NCI-H1694 (cell line): Measurements from ENCODE around the gene JDP2.

ENCODE experiments used
- DNase-seq: peaks from one replicate; lab custom pipeline; 2025; lab: John Stamatoyannopoulos, UW

Gene JDP2

DNA sequence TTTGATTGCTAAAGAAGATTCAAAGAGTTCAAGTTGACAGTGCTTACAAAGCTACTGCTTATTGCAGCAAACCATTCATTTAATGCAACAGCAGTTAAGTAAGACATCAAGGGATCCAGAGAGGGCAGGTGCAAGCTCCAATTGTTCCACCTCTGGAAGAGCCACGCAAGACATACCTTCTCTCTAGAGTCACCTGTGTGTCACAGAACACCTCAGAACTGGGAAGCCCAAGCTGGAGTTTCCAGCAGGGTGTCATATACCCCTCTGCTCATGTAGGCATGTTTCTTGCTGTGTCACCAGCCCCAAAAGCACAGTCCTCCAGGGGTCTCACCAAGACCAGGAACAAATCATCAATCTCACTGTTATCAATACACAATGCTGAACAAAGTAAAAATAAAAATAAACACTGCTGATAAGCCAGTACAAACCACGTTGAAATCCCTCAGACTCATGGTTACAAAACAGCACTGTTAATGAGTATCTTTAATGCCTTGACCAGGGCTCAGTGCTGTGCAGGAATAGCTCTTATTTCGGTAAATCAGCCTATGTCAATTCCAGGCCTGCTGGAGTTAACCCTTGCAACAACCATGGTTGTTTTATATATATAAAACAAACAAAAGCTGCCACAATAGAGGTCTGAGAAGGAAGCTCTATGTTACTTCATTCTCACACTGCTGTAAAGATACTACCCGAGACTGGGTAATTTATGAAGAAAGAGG lies 57.0 kb downstream of the JDP2 start:
- no peak for DNase-seq

DNA sequence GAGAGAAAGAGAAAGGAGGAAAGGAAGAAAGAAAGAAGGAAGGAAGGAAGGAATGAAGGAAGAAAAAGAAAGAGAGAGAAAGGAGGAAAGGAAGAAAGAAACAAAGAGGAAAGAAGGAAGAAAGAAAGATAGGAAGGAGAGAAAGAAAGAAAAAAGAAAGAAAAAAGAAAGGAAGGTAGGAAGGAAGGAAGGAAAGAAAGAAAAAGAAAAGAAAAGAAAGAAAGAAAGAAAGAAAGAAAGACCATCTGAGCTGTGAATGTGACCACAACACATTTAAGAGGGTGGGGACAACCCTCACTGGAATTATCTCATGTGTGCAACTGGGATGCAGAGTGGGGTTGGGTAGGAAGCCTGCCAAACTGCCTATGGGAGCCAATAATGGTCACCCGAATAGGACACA lies 58.5 kb downstream of the JDP2 start:
- DNase-seq: no peak

DNA sequence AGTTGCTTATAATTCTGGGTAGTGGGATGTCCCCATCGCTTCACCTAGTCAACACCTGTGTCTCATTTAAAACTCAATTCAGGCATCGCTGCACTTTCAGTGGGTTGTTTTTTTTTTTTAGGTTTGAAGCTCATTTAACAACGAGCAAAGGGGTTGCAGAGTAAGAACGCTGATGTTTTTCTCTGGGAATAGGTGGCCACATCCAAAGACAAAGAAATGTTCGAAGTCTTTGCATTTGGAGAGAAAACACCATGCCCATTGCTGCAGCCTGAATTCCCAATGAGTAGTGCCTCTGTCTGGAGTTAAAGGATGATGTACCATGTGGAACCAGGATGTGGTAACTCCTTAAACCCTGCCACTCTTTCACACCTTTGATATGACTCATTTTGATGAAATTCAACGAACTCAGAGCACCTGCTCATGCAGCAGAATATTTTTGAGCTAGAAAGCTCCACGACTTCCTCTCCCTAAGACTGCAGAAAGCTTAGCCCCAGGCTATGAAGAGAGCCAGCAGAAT lies 59.4 kb downstream of the JDP2 start:
- no peak for DNase-seq

DNA sequence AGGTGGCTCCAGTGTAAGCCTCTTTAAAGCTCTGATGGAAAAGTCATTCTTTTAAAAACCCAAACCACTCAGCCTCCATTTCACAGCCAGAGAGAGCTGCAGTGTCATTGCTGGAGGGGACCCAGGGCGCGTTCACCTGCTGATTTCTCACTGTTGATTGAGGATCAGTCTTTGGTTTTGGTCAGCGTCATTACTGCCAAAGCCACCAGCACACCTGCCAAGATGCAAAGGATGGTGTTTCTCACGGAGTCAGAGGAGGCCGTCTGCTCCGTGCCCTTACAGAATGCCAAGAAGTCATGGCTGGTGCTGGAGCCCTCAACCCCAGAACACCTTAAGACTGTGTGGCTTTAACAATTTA lies 61.6 kb downstream of the JDP2 start:
- DNase-seq: no peak

DNA sequence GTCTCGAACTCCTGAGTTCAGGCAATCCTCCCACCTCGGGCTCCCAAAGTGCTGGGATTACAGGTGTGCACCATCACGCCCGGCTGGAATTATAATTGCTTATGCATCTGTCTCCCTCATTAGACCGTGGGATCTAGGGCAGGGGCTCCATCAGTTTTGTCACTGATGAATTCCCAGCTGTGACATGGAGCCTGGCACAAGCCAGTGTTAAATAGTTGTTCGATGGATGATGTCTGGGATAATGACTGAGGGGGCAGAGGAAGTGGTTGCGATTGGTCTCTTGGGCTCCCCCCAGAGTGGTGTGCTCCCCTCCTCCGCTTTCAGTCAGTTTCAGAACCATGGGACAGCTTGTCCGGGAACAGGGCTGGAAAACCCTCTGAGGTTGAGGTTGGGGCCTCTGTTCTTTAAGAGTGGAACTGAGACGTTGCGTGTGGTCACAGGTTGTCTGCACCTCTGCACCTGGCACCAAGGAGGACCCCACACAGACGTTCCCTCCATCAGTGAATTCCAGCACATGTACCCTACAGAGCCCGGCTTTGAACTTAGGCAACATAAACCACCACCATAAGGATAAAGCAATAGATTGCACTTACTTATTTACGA lies 63.7 kb downstream of the JDP2 start:
- no peak for DNase-seq

DNA sequence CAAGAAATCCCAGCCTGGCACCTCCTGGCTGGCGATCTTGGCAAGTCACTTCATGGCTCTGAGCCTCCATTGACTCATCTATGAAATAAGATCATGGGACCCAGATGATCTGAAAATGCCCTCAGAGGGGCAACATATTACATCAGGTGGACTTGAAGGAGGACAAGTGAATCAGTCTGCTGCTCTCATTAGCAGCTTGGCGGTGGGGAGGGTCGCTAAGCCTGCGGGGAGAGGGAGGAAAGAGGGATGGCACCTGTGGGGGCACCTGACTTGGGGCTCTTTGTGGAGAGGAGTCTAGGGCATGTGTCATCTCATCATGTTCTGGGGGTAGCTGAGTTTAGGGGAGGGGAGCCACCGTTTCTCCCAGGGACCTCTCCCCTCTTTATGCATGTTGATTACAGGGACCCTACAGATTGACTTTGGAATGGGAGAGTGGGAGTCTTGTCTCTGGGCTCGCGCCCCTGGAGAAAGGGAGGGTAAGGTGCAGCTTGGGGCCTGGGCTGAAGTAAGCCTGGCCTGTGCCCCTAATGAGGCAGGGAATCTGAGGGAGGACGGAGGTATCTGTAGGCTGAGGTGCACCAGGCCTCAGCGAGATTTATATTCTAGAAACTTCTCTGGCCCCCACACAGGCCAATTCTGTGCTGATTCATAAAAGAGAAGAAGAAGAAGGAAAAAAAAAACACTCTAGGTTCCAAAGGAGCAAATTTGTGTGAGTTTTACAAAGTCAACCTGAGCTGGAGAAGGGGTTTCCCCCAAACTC lies 65.2 kb downstream of the JDP2 start:
- DNase-seq: no peak

DNA sequence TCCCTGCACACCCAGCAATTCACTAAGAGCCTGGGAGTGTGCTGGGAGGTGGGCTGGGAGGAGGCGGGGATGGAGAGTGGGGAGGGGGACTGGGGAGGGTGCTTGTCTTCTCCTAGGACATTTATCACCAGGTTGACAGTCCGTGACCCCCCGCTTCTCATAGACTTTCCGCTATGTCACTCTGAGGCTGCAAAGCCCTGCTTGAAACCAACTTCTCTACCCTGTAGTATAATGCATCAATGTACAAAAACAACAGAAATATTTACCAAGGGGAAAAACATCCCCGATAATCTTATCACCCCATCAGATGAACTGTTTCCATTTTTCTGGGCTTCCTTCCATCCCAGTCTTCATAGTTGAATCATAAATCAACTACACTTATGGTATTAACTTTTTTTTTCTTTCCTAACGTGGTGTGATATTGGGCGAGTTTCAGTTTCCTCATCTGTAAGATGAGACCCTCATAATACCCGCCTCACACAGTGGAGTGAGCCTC lies 65.8 kb downstream of the JDP2 start:
- no peak for DNase-seq

DNA sequence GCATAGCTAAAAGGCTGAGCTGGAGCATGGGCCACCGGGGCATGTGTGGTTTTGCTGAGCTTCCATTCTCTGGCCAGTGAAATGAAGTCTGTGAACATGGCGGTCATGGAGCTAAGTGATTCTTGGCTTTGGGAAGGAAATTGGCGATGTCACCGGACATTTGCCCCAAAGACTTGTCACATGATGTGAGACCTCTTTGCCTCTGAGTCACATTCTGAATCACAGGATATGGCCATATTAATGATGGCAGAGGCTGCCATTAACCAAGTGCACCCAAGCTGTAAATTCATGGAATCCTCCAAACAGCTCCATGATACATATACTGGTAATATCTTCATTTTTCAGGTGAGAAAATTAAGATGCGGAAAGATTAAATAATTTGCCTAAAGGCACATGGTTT lies 67.1 kb downstream of the JDP2 start:
- DNase-seq: no peak

DNA sequence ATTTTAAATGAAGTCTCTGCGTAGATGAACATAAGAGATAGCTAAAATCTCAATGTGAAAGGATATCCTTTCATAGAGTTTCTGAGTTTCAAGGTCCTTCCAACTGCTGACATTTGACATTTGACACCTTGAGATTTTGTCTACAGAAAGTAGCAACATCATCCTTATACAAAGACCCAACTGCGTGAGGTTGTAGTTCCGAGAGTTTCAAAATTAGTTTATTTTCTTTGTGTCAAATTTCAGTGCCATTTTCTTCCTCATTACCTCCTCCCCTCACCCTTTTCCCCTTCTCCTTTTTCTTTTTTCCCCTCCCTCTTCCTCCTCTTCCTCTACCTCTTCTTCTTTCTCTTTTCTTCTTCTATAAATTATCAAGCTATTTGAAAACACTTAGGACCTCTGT lies 67.6 kb downstream of the JDP2 start:
- DNase-seq: no peak

DNA sequence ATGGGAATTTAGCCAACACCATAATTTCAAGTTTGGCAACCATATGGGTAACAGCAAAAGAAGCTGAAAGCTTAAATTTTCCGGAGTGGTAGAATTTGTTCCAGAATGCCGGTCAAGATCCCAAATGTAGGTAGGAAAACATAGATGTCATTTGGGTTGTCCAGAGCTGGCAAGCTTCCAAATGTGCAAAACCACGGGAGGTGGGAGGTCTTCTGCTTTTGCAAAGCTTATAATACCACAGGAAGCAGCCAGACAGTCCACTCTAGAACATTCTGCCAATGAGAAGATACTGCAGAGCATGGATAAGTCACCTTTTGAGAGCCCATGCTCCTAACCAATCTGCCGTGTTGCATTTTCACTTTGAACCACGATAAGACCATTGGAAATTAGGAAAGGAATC lies 68.1 kb downstream of the JDP2 start:
- DNase-seq: no peak

DNA sequence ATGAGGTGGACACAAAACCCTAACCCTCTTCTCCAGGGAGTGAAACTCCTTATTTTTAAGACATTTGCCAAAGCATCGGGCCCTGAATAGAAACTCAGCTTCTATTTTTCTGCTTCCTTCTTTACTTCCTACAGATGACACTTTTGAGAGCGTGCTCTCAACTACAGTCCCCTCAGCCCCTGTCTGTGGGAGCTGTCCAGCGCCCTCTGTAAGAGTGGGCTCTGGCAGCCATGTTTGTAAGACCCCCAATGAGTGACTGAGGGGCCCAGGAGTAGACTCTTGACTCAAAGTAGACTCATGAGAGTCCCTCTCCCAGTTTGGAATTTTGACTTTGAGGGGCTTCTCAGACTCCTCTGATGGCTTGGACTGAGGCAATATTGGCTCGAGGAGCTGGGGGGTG lies 68.9 kb downstream of the JDP2 start:
- no peak for DNase-seq

DNA sequence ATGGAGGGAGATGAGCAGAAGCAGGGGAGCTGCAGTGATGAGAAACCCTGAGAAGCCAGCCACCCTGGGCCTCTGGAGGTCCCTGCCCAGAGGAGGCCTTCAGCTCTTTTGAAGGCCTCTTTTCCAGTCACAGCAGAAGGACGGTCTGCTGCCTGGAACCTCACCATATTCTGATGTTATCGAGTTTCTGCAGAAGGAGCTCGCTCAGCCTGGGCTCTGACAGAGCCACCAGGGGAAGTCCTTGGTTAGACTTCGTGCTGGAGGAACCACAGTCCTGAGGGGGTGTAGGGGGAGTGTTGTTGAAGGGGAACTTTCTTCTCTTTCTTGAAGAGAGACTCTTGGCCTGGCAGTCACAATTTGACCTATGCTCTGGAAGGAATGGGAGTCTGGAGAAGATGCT lies 69.4 kb downstream of the JDP2 start:
- no peak for DNase-seq

DNA sequence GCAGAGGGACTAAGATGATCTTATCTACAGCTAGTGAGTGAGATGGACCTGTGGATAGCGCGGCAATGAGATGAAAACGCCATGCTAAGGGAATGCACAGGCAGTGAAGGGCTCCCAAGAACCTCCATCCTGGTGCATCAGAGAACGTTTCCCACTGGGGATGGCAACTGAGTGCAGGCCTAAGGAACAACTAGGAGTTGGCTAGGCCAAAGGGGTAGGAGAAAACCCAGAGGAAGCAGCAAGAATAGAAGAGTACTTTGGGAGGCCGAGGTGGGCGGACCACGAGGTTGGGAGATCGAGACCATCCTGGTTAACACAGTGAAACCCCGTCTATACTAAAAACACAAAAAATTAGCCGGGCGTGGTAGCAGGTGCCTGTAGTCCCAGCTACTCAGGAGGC lies 69.9 kb downstream of the JDP2 start:
- DNase-seq: no peak

DNA sequence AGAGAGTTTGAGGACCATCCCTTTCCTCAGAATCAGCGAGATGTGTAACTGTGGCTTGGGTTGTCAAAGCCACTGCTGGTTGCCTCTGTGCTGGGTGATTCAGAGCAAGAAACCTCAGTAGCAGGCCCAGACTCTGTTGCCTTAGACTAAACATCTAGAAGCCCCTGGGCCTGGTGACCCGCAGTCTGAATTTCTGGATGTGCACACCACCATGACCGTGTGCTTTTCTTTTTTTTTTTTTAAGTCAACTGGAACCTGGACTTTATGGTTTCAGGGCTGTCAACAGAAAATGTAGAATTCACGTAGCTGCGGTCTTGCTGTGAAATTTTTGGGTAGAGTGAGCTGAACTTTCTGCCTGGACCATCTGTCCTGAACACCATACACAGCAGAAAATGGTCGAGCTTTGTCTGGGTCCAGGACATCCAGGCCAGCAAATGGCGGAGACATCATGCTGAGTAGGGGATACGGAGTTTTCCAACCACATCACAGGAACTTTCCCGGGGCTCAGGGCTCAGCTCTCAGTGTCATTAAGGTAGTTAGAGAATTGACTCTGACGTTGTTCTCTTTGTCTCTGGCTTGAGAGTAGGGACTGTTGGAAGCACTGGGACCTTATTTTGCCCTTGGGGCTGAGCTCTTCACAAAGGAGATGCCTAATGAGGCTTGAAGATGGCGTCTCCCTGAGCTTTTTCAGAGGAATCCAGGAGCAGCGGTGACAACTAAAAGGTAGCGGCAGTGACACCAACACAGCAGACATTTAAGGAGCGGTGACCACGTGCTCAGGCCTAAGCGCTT lies 71.5 kb downstream of the JDP2 start:
- no peak for DNase-seq

DNA sequence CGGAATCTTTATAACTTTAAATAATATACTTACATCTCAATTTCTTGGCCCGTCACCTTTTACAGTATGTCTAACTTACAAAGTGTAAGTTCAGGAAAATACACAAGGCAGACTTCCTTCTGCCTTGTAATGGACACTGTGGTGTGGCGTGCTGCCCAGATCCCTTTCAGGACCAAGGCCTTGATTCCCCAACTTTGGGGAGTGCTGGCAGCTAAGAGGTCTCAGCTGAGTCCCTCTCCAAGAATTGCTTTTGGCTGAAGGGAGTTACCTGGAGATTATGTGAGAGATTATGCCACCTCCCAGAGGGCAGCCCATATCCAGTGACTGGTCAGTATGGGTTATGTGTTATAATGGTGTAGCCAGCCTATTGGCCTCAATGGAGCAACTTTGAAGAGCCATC lies 73.3 kb downstream of the JDP2 start:
- no peak for DNase-seq

DNA sequence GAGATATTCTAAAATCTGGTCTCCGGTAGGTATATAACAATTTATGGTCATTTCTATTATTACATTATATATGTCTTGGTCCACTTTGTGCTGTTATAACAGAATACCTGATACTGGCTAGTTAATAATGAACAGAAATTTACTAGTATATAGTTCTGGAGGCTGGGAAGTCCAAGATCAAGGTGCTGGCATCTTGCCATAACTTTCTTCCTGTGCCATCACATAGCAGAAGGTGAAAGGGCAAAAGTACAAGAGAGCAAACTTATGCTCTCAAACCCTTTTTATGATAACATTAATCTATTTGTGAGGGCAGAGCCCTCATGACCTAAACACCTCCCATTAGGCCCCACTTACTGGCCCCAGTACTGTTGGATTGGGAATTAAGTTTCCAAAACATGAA lies 76.6 kb downstream of the JDP2 start:
- DNase-seq: no peak

DNA sequence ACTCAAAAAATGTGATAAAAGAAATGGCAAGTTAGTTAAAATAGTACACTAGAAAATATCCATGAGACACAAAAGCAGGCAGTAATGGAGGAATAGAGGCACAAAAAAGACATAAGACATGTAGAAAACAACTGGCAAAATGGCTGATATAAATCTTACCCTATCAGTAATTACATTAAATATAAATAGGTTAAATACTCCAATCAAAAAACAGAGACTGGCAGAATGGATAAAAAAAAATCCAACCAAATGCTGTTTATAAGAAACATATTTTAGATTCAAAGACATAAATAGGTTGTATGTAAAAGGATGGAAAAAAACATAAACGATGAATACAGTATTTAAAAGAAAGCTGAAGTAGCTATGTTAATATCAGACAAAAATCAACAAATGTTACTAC lies 79.1 kb downstream of the JDP2 start:
- no peak for DNase-seq

DNA sequence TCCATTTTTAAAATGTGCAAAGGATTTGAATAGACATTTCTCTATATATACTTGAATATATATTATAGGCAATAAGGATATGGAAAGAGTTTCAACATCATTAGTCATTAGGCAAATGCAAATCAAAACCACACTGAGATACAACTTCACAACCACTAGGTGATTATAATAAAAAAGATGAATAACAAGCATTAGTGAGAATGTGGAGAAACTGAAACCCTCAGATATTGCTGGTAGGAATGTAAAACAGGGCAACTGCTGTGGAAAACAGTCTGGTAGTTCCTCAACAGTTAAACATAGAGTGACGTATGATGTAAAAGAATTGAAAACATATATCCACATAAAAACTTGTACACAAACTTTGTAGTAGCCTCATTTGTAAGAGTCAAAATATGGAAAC lies 82.7 kb downstream of the JDP2 start:
- DNase-seq: no peak

DNA sequence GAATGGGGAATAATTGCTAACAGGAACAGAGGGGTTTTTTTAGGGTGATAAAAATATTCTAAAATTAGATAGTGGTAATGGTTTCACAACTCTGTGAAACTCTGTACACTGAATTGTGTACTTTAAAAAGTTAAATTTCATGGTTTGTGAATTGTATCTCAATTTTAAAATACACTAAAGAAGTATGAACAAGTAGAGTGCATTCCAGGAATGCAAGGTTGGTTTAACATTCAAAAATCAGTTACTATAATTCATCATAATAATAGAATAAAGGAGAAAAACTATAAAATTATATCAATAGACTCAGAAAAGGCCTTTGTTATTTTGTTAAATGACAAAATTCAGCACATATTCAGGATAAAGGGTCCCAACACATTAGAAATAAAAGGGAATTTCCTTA lies 83.4 kb downstream of the JDP2 start:
- no peak for DNase-seq

DNA sequence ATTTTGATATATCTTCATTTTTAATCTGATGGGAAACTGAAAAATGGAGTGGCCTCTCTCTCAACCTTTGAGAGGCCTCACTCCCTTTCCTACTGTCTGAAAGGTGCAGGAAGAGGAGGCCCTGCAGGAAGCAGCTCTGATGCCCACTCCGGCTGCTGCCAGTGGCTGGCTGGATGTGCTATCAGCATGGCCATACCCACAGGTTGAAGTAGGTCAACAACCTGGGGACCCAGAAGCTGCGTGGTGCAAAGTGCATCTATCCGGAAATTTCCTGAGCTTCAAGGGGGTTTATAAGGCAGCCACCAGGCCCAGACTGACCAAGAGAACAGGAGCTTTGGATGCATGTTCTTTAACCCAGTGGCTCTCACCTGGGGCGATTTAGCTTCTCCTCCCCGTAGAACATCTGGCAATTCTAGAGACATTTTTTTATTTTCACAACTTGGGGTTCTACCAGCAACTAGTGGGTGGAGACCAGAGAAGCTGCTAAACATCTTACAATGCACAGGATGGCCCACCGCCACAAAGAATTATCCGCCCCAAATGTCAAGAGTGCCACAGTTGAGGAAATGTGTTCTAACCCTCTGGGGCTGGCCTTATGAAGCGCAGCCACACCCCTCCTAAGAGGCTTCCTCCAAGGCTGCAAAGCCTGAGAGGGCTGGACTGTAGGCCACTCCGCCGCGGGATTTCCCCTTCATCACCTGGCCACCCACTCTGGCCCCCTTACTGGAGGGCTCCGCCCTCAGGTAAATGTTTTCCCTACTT lies 86.3 kb downstream of the JDP2 start:
- DNase-seq: no peak
